Mucosa of descending colon (tissue), 3 donors: Measurements from ENCODE around the gene EXOC1. TPM values are rescaled to one million over a fixed set of nuclear protein-coding genes. Genes with fewer than 3 reads are reported as not detected.

Experiments
- total RNA-seq, 3 donors: library from RNA; stranded (reverse); fragmentation: NEBNext Ultra II Directional in 2 of 3; extraction: Animal tissue kit (Norgen Biotek cat#: 25700) in 2 of 3; gene quantifications; one replicate each; pipeline versions ENCODE4 v1.2.1 to v1.2.4, GENCODE V29; 2021 to 2023
- donor health status: DM: no; HTN: no; CAD: no; lungs with moderate emphysema.
- donor health status: DM: no; HTN: no; CAD: no.
- donor health status: DM: no; HTN: yes; CAD: no.

Gene EXOC1
- total RNA-seq, 3 donors from 2014 or later = 32.9 to 53.3 (median 37.4) TPM

Other genes starting within 250 kb of the EXOC1 start
- gene NMU, start 217.3 kb upstream of the EXOC1 start, total RNA-seq = 1 to 10 TPM in 2 of 3 donors, under 1 TPM in 1; 0.81 to 1.5 (median 1.0) TPM
- not detected for gene EXOC1L, start 33.9 kb upstream of the EXOC1 start, total RNA-seq
- gene CEP135, start 95.3 kb downstream of the EXOC1 start, total RNA-seq = 1 to 10 TPM; 3.8 to 6.9 (median 5.9) TPM